HPDE6-E6E7 (cell line): ENCODE measurements around the gene OR12D2.
"Not testable (repeated sequence)": the region's sequence is repeated elsewhere in the genome, so short reads cannot be mapped to it uniquely, and the experiment has no call there.

Experiments used
- DNase-seq: peaks from one replicate; pipeline ENCODE4 v3.0.0; 2011; ENCODE audit warnings: missing footprints; ENCODE audit errors: extremely low spot score

Gene OR12D2, protein sequence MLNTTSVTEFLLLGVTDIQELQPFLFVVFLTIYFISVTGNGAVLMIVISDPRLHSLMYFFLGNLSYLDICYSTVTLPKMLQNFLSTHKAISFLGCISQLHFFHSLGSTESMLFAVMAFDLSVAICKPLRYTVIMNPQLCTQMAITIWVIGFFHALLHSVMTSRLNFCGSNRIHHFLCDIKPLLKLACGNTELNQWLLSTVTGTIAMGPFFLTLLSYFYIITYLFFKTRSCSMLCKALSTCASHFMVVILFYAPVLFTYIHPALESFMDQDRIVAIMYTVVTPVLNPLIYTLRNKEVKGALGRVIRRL

DNA sequence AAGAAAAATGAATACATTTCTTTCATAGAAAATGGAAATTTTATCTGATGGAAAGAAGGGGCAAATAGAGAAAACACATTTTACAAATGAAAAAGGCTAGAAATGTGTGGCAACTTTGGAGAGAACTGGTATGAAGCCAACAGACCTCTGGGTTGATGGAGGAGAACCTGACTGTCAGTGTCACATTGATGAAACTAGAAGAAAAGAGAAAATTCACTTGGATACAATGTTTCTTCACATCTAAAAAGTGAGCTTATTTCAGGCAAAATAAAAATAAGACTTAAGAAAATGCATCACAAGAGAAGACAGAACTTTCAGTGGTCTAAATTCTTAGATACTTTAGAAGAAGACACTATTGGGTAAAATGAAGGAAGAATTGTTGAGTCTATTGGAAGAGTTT is at the start of gene OR12D2:
TSS of gene OR12D2 (plus strand) at position 301 of the 400 bp plus-strand sequence. CDS start 1,069 bp downstream, outside the sequence.
- DNase-seq, result no peak

- not testable (repeated sequence) for DNase-seq
Observed at GRCh38 chr6:29349348-29349747, 46.1 kb upstream of the OR12D2 start.

GRCh38 chr6:29354980-29355379 is 40.5 kb upstream of the OR12D2 start:
- no peak for DNase-seq

DNA sequence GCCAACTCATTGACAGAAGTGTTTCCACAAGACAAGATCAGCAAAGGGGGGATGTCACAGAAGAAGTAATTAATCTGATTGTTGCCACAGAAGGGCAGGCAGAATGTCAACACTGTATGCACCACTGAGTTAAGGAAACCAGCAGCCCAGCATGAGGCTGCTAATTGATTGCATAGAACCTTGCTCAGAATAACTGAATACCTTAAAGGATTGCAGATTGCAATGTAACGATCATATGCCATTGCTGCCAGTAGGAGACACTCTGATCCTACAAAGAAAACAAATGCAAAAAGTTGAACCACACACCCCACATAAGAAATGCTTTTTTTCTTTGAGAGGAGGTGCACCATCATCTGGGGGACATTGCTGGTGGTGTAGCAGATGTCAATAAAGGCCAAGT is 39.8 kb upstream of the OR12D2 start:
- DNase-seq, result no peak

DNA sequence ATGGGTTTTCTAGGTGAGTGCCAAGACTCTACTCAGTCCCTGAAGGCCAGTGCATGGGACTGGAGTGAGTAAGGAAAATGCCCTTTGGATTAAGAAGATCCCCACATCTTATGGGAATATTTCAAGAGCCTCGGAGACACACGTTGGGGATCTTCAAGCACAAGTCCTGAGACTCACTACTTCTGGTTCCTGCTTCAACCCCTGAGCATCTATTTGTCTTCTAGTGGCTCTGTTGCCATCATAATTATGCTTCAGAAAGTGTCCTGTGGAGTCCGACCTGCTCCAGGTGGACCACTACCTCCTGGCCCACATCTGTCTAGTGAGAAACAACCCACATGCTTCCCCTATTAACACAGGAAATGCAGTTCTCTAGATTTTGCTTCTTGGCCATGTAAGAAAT is 26.7 kb upstream of the OR12D2 start, which contains the start of gene OR5V1:
TSS of gene OR5V1 (minus strand) at position 101 of the 400 bp plus-strand sequence. CDS start 12,670 bp downstream, outside the sequence.
- DNase-seq, result no peak

GRCh38 chr6:29375191-29375590 is 20.2 kb upstream of the OR12D2 start, which contains the start of gene OR12D3:
Gene OR12D3, minus strand, starts transcription at chr6:29375291. Its CDS starts 4 bp downstream, at chr6:29375287.
- no peak for DNase-seq

GRCh38 chr6:29376003-29376402 is 19.4 kb upstream of the OR12D2 start:
- DNase-seq, result peak; percentile 2

GRCh38 chr6:29388533-29388932 is 6.9 kb upstream of the OR12D2 start:
- no peak for DNase-seq

DNA sequence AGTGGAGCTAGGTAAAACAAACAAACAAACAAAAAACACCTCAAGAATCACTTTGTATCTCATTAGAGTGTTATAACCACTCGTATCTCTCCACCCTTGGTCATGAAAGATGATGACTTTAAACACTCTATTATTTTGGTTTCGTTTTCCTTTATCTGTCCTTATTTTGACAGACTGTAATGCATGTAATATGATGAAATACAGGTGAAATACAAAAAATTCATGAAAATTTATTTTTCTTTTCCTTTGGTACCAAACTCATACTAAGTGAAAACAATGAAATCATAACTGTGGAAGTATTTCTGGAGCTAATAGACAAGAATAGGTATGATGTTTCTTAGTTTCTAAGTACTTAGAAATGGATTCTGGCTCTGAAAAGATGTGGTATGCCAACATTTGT is 4.1 kb downstream of the OR12D2 start:
- no peak for DNase-seq

DNA sequence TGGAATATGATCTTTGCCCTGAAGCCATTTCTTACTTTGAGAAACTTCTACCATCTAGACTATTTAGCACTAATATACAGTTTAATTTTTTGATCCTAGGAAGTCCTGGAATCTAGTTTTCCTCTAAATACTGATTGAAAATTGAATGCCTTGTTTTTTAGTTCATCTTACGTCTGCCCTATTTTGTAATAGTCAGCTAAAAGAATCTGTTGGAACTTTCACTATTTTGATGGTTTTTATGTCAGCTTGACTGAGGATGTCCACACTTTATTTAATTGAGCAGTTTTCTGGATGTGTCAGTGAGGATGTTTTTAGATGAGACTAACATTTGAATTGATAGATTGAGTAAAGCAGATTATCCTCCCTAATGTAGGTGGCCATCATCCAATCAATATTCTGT is 8.4 kb downstream of the OR12D2 start:
- no peak for DNase-seq

DNA sequence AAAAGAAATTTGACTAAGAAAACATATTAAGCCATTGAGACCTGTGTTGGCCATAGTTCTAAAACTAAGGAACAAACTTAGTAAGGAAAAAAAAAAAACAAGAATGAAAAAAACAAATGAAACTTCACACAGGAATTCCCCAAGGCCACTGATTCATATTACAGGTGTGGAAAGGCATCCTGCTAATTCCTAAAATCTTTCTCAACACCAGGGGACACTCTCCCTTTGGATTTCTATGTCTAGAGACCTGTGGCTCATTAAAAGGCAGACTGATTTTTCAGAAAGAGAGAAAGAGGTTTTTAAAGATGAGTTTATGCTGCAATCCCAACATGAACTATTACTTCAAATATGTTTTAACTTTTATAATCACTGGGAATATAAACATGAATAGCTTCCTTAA is 19.2 kb downstream of the OR12D2 start, which contains the start of gene OR12D1:
TSS of gene OR12D1 (plus strand) at position 341 of the 400 bp plus-strand sequence.
- DNase-seq, result no peak

DNA sequence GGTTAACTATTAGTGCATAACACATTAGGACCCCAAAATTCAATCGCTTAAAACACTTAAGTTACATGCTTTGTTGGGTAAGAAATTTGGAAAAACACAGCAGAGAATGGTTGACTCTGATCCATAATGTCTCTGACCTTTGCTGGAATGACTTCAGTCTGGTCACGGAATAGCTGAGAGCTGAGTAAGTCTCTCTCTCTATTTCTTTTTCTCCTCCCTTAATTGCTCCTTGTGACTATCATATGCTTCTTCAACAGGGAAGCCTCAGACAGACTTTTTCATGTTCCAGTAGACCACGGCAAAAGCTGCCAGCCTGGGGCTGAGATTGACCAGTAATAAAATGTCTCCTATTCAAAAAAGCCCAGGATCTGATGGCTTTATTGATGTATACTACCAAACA is 24.1 kb downstream of the OR12D2 start:
- DNase-seq, result no peak

DNA sequence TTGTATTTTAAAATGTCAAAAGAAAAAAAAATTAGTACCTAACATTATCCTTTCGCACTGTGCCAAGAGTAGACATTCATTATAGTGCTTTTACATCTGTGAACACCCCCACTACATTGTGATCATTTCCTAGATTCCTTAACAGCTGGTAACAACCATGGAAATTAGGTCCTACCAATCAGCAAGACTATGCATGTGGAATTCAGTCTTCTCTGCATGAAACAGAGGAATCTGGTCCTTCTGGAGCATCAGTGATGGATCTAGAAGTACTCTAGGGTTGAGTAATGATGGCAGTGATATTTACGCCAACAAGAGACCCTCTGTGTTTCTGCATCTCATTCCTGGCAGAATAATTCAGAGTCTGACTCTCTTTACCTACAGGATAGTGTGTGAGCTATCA is 28.7 kb downstream of the OR12D2 start:
- DNase-seq, result no peak

GRCh38 chr6:29424575-29424974 is 29.1 kb downstream of the OR12D2 start:
- DNase-seq, result no peak

- no peak for DNase-seq
Observed at GRCh38 chr6:29425075-29425474, 29.6 kb downstream of the OR12D2 start.

GRCh38 chr6:29426654-29427053 is 31.2 kb downstream of the OR12D2 start:
- no peak for DNase-seq

GRCh38 chr6:29436730-29437129 is 41.3 kb downstream of the OR12D2 start:
- not testable (repeated sequence) for DNase-seq

DNA sequence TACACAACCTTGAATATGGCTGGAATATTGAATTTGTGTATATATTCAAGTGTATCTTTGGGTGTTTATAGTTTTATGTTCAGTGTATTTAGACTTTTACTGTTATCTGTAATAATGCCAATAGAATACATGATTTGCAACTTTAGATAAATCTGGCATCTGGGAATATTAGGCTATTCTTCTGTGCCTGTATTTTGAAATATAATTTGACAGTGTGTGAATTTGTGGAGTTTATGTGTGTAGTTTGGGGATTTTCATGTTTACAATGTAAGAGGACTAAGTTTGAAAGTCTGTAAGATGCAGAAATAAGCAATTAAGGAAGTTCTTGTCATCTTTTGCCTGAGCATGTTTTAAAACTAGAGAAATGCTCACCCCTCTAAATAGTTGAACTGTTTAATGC is 43.6 kb downstream of the OR12D2 start, which contains the start of gene OR10C1:
TSS of gene OR10C1 (plus strand) at position 301 of the 400 bp plus-strand sequence. CDS start 710 bp downstream, outside the sequence.
- no peak for DNase-seq

DNA sequence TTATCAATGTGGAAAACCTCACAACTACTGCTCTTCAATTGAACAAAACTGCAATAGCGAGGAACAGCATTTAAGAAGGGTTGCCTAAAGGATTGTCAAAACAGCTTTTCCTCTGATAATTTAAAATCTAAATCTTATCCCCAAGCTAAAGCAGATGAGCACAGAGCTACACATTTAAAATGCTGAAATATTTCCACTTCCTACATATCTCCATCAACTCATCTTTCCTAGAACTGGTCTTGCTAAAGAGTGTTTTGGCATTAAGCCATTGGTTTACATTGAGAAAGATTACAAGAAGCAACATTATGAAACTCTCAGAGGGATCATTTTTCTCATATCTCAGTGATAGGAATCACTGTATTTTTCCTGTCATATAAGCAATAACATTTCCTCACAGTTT is 47.3 kb downstream of the OR12D2 start:
- DNase-seq, result no peak

- not testable (repeated sequence) for DNase-seq
Observed at GRCh38 chr6:29444031-29444430, 48.6 kb downstream of the OR12D2 start.
